HL-60 (cell line): ENCODE results near the gene MFSD2B.

Experiments used
- POLR2AphosphoS5 ChIP-seq: IDR thresholded peaks from 2 replicates; pipeline ENCODE4 v1.6.1; 2012; ENCODE audit warnings: low read depth
- TF ChIP-seq, protein P1 (sequence below): IDR thresholded peaks from one replicate; pipeline ENCODE4 v1.5.1; 2011; ENCODE audit warnings: low read length, control low read depth, inconsistent platforms; ENCODE audit not compliant: insufficient read depth

- TF ChIP-seq, protein P1, sequence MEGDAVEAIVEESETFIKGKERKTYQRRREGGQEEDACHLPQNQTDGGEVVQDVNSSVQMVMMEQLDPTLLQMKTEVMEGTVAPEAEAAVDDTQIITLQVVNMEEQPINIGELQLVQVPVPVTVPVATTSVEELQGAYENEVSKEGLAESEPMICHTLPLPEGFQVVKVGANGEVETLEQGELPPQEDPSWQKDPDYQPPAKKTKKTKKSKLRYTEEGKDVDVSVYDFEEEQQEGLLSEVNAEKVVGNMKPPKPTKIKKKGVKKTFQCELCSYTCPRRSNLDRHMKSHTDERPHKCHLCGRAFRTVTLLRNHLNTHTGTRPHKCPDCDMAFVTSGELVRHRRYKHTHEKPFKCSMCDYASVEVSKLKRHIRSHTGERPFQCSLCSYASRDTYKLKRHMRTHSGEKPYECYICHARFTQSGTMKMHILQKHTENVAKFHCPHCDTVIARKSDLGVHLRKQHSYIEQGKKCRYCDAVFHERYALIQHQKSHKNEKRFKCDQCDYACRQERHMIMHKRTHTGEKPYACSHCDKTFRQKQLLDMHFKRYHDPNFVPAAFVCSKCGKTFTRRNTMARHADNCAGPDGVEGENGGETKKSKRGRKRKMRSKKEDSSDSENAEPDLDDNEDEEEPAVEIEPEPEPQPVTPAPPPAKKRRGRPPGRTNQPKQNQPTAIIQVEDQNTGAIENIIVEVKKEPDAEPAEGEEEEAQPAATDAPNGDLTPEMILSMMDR: no peak
- no peak for TF ChIP-seq POLR2AphosphoS5
Observed at GRCh38 chr2:24075259-24075658, 65.4 kb downstream of the MFSD2B start.
